Right lobe of liver (tissue), 4 donors: ENCODE data around the gene TGFBR3L.

ENCODE experiments used
- POLR2A ChIP-seq: fragments of 450-650 bp; IDR thresholded peaks from one replicate; pipeline ENCODE4 v1.6.1; 2017; ENCODE audit warnings: antibody characterized with exemption, mild to moderate bottlenecking
- TF ChIP-seq, protein P1 (sequence below), 4 donors: fragments of 200-600 bp in 3 of 4; fragments of 450-650 bp in 1 of 4; IDR thresholded peaks; one replicate each; pipeline versions ENCODE4 v1.5.1 to v1.8.0; 2016 to 2022; ENCODE audit warnings: antibody characterized with exemption in 4 of 4, mild to moderate bottlenecking in 2 of 4
- donor health status: DM: no; HTN: no; CAD: no.
- donor health status: DM: no; HTN: no; CAD: no.
- donor health status: DM: no; HTN: yes; CAD: no.

DNA sequence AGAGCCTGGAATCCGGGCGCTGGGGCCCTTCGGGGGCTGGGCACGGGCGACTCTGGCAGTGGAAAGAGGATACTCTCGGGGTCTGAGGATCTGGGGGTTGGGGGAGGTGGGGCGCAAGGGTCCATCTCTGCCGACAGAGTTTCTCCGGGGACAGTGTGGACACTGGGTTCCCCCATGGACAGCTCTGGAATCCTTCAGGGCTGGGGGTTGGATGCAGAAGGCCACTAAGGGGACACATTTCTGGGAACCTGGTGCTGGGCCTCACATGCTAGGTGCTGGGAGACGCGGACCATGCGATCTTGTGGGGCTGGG is 2.3 kb downstream of the TGFBR3L start:
- TF ChIP-seq, protein P1, sequence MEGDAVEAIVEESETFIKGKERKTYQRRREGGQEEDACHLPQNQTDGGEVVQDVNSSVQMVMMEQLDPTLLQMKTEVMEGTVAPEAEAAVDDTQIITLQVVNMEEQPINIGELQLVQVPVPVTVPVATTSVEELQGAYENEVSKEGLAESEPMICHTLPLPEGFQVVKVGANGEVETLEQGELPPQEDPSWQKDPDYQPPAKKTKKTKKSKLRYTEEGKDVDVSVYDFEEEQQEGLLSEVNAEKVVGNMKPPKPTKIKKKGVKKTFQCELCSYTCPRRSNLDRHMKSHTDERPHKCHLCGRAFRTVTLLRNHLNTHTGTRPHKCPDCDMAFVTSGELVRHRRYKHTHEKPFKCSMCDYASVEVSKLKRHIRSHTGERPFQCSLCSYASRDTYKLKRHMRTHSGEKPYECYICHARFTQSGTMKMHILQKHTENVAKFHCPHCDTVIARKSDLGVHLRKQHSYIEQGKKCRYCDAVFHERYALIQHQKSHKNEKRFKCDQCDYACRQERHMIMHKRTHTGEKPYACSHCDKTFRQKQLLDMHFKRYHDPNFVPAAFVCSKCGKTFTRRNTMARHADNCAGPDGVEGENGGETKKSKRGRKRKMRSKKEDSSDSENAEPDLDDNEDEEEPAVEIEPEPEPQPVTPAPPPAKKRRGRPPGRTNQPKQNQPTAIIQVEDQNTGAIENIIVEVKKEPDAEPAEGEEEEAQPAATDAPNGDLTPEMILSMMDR (IDR thresholded peaks at IDR 0.05) = no peak
- no peak for TF ChIP-seq POLR2A
